ENCODE data around the gene RTL9.

The RTL9 gene

DNA sequence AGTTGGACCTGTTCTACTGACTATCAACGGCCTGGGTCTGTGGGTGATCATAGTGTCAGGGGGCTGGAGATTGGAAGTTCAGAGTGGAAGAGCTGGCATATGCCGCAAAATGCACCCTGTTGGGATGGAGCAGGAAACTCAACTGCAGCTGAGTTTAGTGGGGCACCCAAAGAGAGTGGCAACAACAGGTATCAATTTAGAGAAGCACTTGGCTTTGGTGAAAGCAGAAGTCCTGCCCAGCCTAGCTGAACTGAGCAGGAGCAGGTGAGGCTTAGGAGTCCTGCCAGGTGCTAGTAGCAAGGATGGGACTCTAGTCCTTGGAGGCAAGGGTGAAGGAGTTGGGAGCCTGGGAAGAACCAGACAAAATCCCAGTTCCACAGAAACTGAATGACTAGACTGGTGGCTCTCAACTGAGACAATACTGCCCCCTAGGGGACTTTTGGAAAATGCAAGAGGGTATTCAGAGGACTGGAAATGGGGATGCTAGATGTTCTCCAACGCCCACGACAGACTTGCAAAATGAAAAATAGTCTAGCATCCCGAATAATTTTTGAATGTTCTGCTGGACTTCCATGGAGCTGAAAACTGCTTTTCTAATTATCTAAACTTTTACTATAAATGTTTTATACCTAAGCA, 49.4 kb downstream of the RTL9 start:
- FAIRE-seq, result no peak
